ENCODE data around the gene TRPC1. TPM values are rescaled to one million over a fixed set of nuclear protein-coding genes. Genes with fewer than 3 reads are reported as not detected.

The TRPC1 gene
- total RNA-seq, 1 experiment from 2014 or later = 3.8 TPM

DNA sequence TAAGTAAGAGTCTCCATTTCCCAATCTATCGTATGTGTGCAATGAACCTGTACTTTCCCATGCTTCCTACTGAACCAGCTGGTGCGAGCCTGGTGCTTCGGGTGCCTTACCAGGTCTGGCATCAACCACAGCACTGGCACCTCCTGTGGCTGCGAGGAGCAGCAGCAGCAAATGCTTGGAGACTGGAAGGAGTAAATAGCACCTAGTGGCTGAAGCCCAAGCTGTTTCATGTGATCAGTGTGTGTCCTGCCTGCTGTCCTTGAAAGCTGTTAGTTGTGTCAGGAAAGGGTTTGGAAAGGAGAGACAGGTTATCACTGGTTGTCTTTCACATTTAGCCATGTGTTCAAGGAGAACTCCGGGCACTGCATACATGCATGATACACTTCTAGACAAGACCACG, 133.2 kb downstream of the TRPC1 start:
- Histone ChIP-seq H3K36me3 (ENCODE audit: low read depth) (no peaks in the 10 kb centered on the region), H3K9me2 (ENCODE audit: insufficient read depth) (no peaks in the 10 kb centered on the region), H3K9me3 (ENCODE audit: insufficient read depth, low read depth) (no peaks in the 10 kb centered on the region), H3K27ac (no peak overlapping the region), H3F3A (ENCODE audit: insufficient read depth, low read depth) (peaks cover 4% of the 10 kb centered on the region; the same call in 1 of the 2 replicates), H2AFZ (no peak overlapping the region), H4K20me1 (ENCODE audit: insufficient read depth) (no peaks in the 10 kb centered on the region), H3K4me2 (no peak overlapping the region), H3K4me3 (no peak overlapping the region), H3K79me2 (ENCODE audit: low read depth) (no peaks in the 10 kb centered on the region), H3K4me1 (replicated peaks; ENCODE audit: insufficient read depth) (peaks cover 28% of the 10 kb centered on the region), H3K27me3 (ENCODE audit: insufficient read depth, low read depth) (no peaks in the 10 kb centered on the region)
- no TSS peak for BruUV-seq (replicated peaks)
- ChIA-PET POLR2A (ENCODE audit: unreplicated experiment) (no interaction called here), CTCF (interaction anchor here (0.9 kb wide), 1 partner anchor 28 kb away, joined by 5 read pairs; no protein-coding TSS in a partner anchor)
- no peak for DNase-seq
- TF ChIP-seq EZH2 (IDR thresholded peaks at IDR 0.05; ENCODE audit: low read depth) = no peak
- TF ChIP-seq, protein P1, sequence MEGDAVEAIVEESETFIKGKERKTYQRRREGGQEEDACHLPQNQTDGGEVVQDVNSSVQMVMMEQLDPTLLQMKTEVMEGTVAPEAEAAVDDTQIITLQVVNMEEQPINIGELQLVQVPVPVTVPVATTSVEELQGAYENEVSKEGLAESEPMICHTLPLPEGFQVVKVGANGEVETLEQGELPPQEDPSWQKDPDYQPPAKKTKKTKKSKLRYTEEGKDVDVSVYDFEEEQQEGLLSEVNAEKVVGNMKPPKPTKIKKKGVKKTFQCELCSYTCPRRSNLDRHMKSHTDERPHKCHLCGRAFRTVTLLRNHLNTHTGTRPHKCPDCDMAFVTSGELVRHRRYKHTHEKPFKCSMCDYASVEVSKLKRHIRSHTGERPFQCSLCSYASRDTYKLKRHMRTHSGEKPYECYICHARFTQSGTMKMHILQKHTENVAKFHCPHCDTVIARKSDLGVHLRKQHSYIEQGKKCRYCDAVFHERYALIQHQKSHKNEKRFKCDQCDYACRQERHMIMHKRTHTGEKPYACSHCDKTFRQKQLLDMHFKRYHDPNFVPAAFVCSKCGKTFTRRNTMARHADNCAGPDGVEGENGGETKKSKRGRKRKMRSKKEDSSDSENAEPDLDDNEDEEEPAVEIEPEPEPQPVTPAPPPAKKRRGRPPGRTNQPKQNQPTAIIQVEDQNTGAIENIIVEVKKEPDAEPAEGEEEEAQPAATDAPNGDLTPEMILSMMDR (conservative IDR thresholded peaks at IDR 0.05) = no peak
- intact Hi-C loops (cut with micrococcal nuclease; ENCODE audit: unreplicated experiment) = no loop called here

Other genes with a start within 250 kb of the TRPC1 start
- gene ATR, start 145.3 kb upstream of the TRPC1 start, total RNA-seq (2021) = 28.3 and 33.3 TPM in 2 replicates
- 50.4 and 53.8 TPM in 2 replicates for gene PLS1, start 127.6 kb upstream of the TRPC1 start, total RNA-seq (2021)
- 1.5 and 2.5 TPM in 2 replicates for gene PCOLCE2, start 165.0 kb downstream of the TRPC1 start, total RNA-seq (2021)
- gene PAQR9, start 239.6 kb downstream of the TRPC1 start, total RNA-seq (2021) = not detected in 2 replicates